ENCODE results near the gene SLC25A25.
A peak's percentile ranks its signal among the peaks of the same experiment; 100 is the strongest.

The SLC25A25 gene

GRCh38 chr9:128081056-128081455 lies 13.0 kb downstream of the SLC25A25 start:
- Histone ChIP-seq H4K5ac (ENCODE audit: low read length) (no peak overlapping the region), H3K27me3 (ENCODE audit: insufficient read depth, low read length, poor library complexity) (no peaks in the 10 kb centered on the region), H2BK120ac (ENCODE audit: low read depth, low read length) (no peak overlapping the region), H4K8ac (ENCODE audit: low read depth, low read length) (no peak overlapping the region), H3K56ac (ENCODE audit: low read length) (no peak overlapping the region), H3K18ac (ENCODE audit: low read length) (no peak overlapping the region), H3K23ac (ENCODE audit: low read length) (no peak overlapping the region), H3K4me3 (ENCODE audit: low read length) (no peak overlapping the region), H3K79me1 (ENCODE audit: low read length) (peaks cover 5% of the 10 kb centered on the region), H3K4ac (ENCODE audit: low read depth, low read length) (no peak overlapping the region), H2AK5ac (ENCODE audit: low read length) (no peak overlapping the region), H3K79me2 (ENCODE audit: control insufficient read depth, insufficient read depth, low read length) (peaks cover 4% of the 10 kb centered on the region), H3K4me1 (ENCODE audit: control insufficient read depth, low read depth, low read length) (peaks cover 10% of the 10 kb centered on the region), H3K9ac (ENCODE audit: low read length) (no peak overlapping the region), H3K27ac (ENCODE audit: low read depth, low read length) (peak overlapping the region; percentile 1), H3K4me2 (ENCODE audit: low read length) (no peak overlapping the region), H2BK15ac (replicated peaks; ENCODE audit: low read depth) (no peak overlapping the region), H2BK5ac (ENCODE audit: low read length) (no peak overlapping the region), H3K36me3 (ENCODE audit: control insufficient read depth, insufficient read depth, low read length) (no peaks in the 10 kb centered on the region)
- no CpG with 5 or more reads among the region's 3 CpGs for WGBS (ENCODE audit: extremely low coverage, insufficient coverage, low lambda C conversion rate)
- no peak for DNase-seq

GRCh38 chr9:128082151-128082550 lies 14.1 kb downstream of the SLC25A25 start:
- H3K4ac ChIP-seq (ENCODE audit: low read depth, low read length), result no peak overlapping the region
- no peak overlapping the region for H3K9ac ChIP-seq (ENCODE audit: low read length)
- H3K27me3 ChIP-seq (ENCODE audit: insufficient read depth, low read length, poor library complexity), result no peaks in the 10 kb centered on the region
- H2AK5ac ChIP-seq (ENCODE audit: low read length), result no peak overlapping the region
- no peak overlapping the region for H4K5ac ChIP-seq (ENCODE audit: low read length)
- H3K4me3 ChIP-seq (ENCODE audit: low read length), result no peak overlapping the region
- WGBS (ENCODE audit: extremely low coverage, insufficient coverage, low lambda C conversion rate), result no CpG with 5 or more reads among the region's 7 CpGs
- no peak overlapping the region for H3K56ac ChIP-seq (ENCODE audit: low read length)
- no peak overlapping the region for H4K8ac ChIP-seq (ENCODE audit: low read depth, low read length)
- H3K27ac ChIP-seq (ENCODE audit: low read depth, low read length), result no peak overlapping the region
- peak; percentile 47 for DNase-seq
- no peaks in the 10 kb centered on the region for H3K79me2 ChIP-seq (ENCODE audit: control insufficient read depth, insufficient read depth, low read length)
- H2BK120ac ChIP-seq (ENCODE audit: low read depth, low read length), result no peak overlapping the region
- no peak overlapping the region for H3K18ac ChIP-seq (ENCODE audit: low read length)
- no peak overlapping the region for H3K23ac ChIP-seq (ENCODE audit: low read length)
- H3K4me1 ChIP-seq (ENCODE audit: control insufficient read depth, low read depth, low read length), result peaks cover 10% of the 10 kb centered on the region
- no peaks in the 10 kb centered on the region for H3K36me3 ChIP-seq (ENCODE audit: control insufficient read depth, insufficient read depth, low read length)
- H2BK5ac ChIP-seq (ENCODE audit: low read length), result no peak overlapping the region
- H2BK15ac ChIP-seq (replicated peaks; ENCODE audit: low read depth), result no peak overlapping the region
- H3K79me1 ChIP-seq (ENCODE audit: low read length), result peaks cover 5% of the 10 kb centered on the region
- no peak overlapping the region for H3K4me2 ChIP-seq (ENCODE audit: low read length)

DNA sequence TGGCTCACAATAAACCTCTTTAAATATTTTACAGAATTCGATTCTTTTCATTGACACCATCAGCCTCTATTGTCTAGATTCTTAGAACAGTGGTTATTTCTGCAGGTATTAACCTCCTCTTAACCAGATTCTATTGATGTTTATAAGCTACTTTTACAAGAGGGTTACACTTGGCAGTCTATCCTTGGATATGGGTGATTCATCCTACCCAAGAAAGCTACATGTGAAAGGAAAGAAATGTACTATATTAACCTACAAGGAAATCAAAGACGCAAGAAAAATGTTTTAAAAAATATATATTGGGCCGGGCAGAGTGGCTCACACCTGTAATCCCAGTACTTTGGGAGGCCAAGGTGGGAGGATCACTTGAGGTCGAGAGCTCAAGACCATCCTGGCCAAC lies 16.7 kb downstream of the SLC25A25 start:
- H3K23ac ChIP-seq (ENCODE audit: low read length), result no peak overlapping the region
- no peaks in the 10 kb centered on the region for H3K27me3 ChIP-seq (ENCODE audit: insufficient read depth, low read length, poor library complexity)
- H2BK5ac ChIP-seq (ENCODE audit: low read length), result no peak overlapping the region
- no peak overlapping the region for H3K56ac ChIP-seq (ENCODE audit: low read length)
- no peaks in the 10 kb centered on the region for H3K4me1 ChIP-seq (ENCODE audit: control insufficient read depth, low read depth, low read length)
- H2BK120ac ChIP-seq (ENCODE audit: low read depth, low read length), result no peak overlapping the region
- H4K8ac ChIP-seq (ENCODE audit: low read depth, low read length), result no peak overlapping the region
- H4K5ac ChIP-seq (ENCODE audit: low read length), result no peak overlapping the region
- no peak overlapping the region for H3K27ac ChIP-seq (ENCODE audit: low read depth, low read length)
- H3K18ac ChIP-seq (ENCODE audit: low read length), result no peak overlapping the region
- H3K4me2 ChIP-seq (ENCODE audit: low read length), result no peak overlapping the region
- no peak overlapping the region for H3K4me3 ChIP-seq (ENCODE audit: low read length)
- H3K4ac ChIP-seq (ENCODE audit: low read depth, low read length), result no peak overlapping the region
- H2BK15ac ChIP-seq (replicated peaks; ENCODE audit: low read depth), result no peak overlapping the region
- peaks cover 3% of the 10 kb centered on the region for H3K79me2 ChIP-seq (ENCODE audit: control insufficient read depth, insufficient read depth, low read length)
- no peaks in the 10 kb centered on the region for H3K36me3 ChIP-seq (ENCODE audit: control insufficient read depth, insufficient read depth, low read length)
- no peak for DNase-seq
- no peak overlapping the region for H2AK5ac ChIP-seq (ENCODE audit: low read length)
- peaks cover 7% of the 10 kb centered on the region for H3K79me1 ChIP-seq (ENCODE audit: low read length)
- H3K9ac ChIP-seq (ENCODE audit: low read length), result no peak overlapping the region
- WGBS (ENCODE audit: extremely low coverage, insufficient coverage, low lambda C conversion rate), result no CpG with 5 or more reads among the region's 4 CpGs

DNA sequence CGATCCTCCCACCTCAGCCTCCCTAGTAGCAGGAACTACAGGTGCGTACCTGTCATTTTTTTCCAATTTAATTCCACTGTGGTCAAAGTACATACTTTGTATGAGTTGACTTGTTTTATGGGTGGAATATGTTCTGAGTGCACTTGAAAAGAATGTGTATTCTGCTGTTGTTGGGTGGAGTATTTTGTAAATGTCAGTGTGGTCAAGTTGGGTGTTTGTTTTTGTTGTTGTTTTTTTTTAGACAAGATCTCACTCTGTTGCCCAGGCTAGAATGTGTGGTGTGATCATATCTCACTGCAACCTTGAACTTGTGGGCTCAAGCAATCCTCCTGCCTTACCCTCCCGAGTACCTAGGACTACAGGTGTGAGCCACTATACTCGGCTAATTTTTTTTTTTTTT lies 17.9 kb downstream of the SLC25A25 start:
- H3K18ac ChIP-seq (ENCODE audit: low read length), result no peak overlapping the region
- H2BK120ac ChIP-seq (ENCODE audit: low read depth, low read length), result no peak overlapping the region
- H3K79me1 ChIP-seq (ENCODE audit: low read length), result peaks cover 7% of the 10 kb centered on the region
- peaks cover 3% of the 10 kb centered on the region for H3K79me2 ChIP-seq (ENCODE audit: control insufficient read depth, insufficient read depth, low read length)
- no peak overlapping the region for H3K27ac ChIP-seq (ENCODE audit: low read depth, low read length)
- no peak overlapping the region for H3K56ac ChIP-seq (ENCODE audit: low read length)
- no peaks in the 10 kb centered on the region for H3K36me3 ChIP-seq (ENCODE audit: control insufficient read depth, insufficient read depth, low read length)
- no CpG with 5 or more reads among the region's 4 CpGs for WGBS (ENCODE audit: extremely low coverage, insufficient coverage, low lambda C conversion rate)
- H3K23ac ChIP-seq (ENCODE audit: low read length), result no peak overlapping the region
- no peak overlapping the region for H2BK5ac ChIP-seq (ENCODE audit: low read length)
- H3K4me3 ChIP-seq (ENCODE audit: low read length), result no peak overlapping the region
- H4K8ac ChIP-seq (ENCODE audit: low read depth, low read length), result no peak overlapping the region
- H3K4ac ChIP-seq (ENCODE audit: low read depth, low read length), result no peak overlapping the region
- H3K27me3 ChIP-seq (ENCODE audit: insufficient read depth, low read length, poor library complexity), result no peaks in the 10 kb centered on the region
- no peak overlapping the region for H4K5ac ChIP-seq (ENCODE audit: low read length)
- no peak overlapping the region for H2AK5ac ChIP-seq (ENCODE audit: low read length)
- H3K4me2 ChIP-seq (ENCODE audit: low read length), result no peak overlapping the region
- H2BK15ac ChIP-seq (replicated peaks; ENCODE audit: low read depth), result no peak overlapping the region
- DNase-seq, result no peak
- no peak overlapping the region for H3K9ac ChIP-seq (ENCODE audit: low read length)
- no peaks in the 10 kb centered on the region for H3K4me1 ChIP-seq (ENCODE audit: control insufficient read depth, low read depth, low read length)

GRCh38 chr9:128087262-128087661 lies 19.2 kb downstream of the SLC25A25 start:
- no peak overlapping the region for H2BK15ac ChIP-seq (replicated peaks; ENCODE audit: low read depth)
- no peak overlapping the region for H3K4me3 ChIP-seq (ENCODE audit: low read length)
- no peaks in the 10 kb centered on the region for H3K27me3 ChIP-seq (ENCODE audit: insufficient read depth, low read length, poor library complexity)
- no peak overlapping the region for H3K9ac ChIP-seq (ENCODE audit: low read length)
- no peak overlapping the region for H3K4ac ChIP-seq (ENCODE audit: low read depth, low read length)
- H3K4me2 ChIP-seq (ENCODE audit: low read length), result no peak overlapping the region
- no peak overlapping the region for H2BK120ac ChIP-seq (ENCODE audit: low read depth, low read length)
- H3K23ac ChIP-seq (ENCODE audit: low read length), result no peak overlapping the region
- no peak overlapping the region for H2AK5ac ChIP-seq (ENCODE audit: low read length)
- H3K56ac ChIP-seq (ENCODE audit: low read length), result no peak overlapping the region
- H3K4me1 ChIP-seq (ENCODE audit: control insufficient read depth, low read depth, low read length), result no peaks in the 10 kb centered on the region
- no peak overlapping the region for H4K5ac ChIP-seq (ENCODE audit: low read length)
- H3K27ac ChIP-seq (ENCODE audit: low read depth, low read length), result no peak overlapping the region
- no CpG with 5 or more reads among the region's 10 CpGs for WGBS (ENCODE audit: extremely low coverage, insufficient coverage, low lambda C conversion rate)
- H4K8ac ChIP-seq (ENCODE audit: low read depth, low read length), result no peak overlapping the region
- no peak overlapping the region for H3K18ac ChIP-seq (ENCODE audit: low read length)
- peaks cover 11% of the 10 kb centered on the region for H3K79me1 ChIP-seq (ENCODE audit: low read length)
- no peak overlapping the region for H2BK5ac ChIP-seq (ENCODE audit: low read length)
- no peak for DNase-seq
- H3K36me3 ChIP-seq (ENCODE audit: control insufficient read depth, insufficient read depth, low read length), result no peaks in the 10 kb centered on the region
- peaks cover 6% of the 10 kb centered on the region for H3K79me2 ChIP-seq (ENCODE audit: control insufficient read depth, insufficient read depth, low read length)

DNA sequence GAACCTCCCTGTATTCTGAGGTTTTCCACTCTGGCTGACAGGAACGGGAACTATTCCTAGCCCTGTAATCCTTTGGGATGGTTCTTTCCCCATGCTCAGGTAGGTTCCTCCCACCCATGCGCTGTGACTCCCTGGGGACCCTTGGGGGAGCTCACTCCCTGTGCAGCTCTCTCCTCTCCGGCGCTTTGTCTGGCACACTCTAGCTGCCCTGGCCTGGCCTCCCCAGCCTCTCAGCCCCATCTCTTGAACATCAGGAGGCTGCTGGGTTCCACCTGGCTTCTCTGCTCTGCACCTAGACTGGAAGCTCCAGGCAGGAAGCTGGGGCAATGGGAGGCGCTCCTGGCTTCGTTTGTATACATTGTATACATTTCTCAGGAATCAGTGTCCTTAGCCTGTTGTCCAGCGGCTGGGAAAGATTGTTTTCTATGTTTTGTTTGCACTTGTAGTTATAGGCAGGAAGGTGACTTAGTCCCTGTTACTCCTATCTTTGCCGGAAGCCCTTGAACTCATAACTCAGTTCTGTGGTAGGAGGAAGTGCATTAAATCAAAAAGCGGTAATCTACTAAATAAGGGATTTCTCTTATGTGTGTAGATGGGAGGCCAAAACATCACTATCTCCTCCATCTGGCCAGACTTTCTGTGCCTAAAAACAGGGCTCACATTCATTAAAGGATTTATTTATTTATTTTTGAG lies 20.4 kb downstream of the SLC25A25 start:
- no peak overlapping the region for H3K9ac ChIP-seq (ENCODE audit: low read length)
- H2BK120ac ChIP-seq (ENCODE audit: low read depth, low read length), result no peak overlapping the region
- no peak overlapping the region for H3K27ac ChIP-seq (ENCODE audit: low read depth, low read length)
- H3K56ac ChIP-seq (ENCODE audit: low read length), result no peak overlapping the region
- no peak overlapping the region for H3K4me3 ChIP-seq (ENCODE audit: low read length)
- no peaks in the 10 kb centered on the region for H3K27me3 ChIP-seq (ENCODE audit: insufficient read depth, low read length, poor library complexity)
- H3K79me2 ChIP-seq (ENCODE audit: control insufficient read depth, insufficient read depth, low read length), result peaks cover 7% of the 10 kb centered on the region
- peaks cover 13% of the 10 kb centered on the region for H3K79me1 ChIP-seq (ENCODE audit: low read length)
- no CpG with 5 or more reads among the region's 9 CpGs for WGBS (ENCODE audit: extremely low coverage, insufficient coverage, low lambda C conversion rate)
- no peak overlapping the region for H3K4me2 ChIP-seq (ENCODE audit: low read length)
- no peaks in the 10 kb centered on the region for H3K36me3 ChIP-seq (ENCODE audit: control insufficient read depth, insufficient read depth, low read length)
- no peak overlapping the region for H4K8ac ChIP-seq (ENCODE audit: low read depth, low read length)
- no peak overlapping the region for H3K4ac ChIP-seq (ENCODE audit: low read depth, low read length)
- no peak overlapping the region for H2AK5ac ChIP-seq (ENCODE audit: low read length)
- no peak overlapping the region for H3K18ac ChIP-seq (ENCODE audit: low read length)
- no peak overlapping the region for H2BK15ac ChIP-seq (replicated peaks; ENCODE audit: low read depth)
- H3K23ac ChIP-seq (ENCODE audit: low read length), result no peak overlapping the region
- DNase-seq, result no peak
- no peak overlapping the region for H2BK5ac ChIP-seq (ENCODE audit: low read length)
- H4K5ac ChIP-seq (ENCODE audit: low read length), result no peak overlapping the region
- no peaks in the 10 kb centered on the region for H3K4me1 ChIP-seq (ENCODE audit: control insufficient read depth, low read depth, low read length)
